ENCODE data around the gene NODAL. TPM values are rescaled to one million over a fixed set of nuclear protein-coding genes. Genes with fewer than 3 reads are reported as not detected.

NODAL gene
- total RNA-seq, 1 donor from 2014 or later: 0.09 TPM

DNA sequence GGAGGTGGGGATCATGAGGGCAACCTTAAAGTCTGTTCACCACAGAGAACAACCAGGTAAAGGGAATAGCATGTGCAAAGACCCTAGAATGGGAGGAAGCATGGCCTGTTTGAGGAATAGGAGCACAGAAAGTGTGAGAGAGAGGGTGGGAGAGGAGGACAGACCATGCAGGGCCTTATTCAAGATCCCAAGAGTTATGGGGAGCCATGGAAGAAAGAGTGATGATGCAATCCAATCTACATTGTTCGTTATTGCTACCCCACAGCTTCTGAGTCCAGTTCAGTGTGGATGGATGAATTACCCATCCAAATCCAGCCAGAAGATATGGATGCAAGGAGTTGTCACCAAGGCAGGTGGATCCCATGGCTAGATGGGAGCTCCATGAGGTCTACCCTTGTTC lies 45.3 kb downstream of the NODAL start:
- intact Hi-C loops (cut with micrococcal nuclease): no loop called here

DNA sequence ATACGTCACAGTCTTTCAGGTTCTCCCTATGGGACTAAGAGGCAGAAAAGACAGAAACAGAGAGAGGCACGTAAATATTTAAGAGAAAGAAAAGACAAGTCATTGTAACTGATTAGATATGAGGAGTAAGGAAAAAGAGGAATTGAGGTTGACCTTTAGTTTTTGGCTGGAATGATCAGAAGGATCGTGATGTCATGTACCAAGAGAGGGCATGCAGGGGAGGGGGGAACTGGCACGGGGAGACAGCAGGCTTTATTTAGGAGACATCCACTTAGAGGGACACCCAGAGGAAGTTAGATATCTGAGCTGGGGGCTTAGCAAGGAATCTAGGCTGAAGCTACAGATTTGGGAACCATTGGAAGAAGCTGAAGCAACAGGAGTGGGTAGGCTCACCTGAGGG lies 49.8 kb downstream of the NODAL start:
- intact Hi-C loops (cut with micrococcal nuclease): no loop called here

Other genes with a start within 250 kb of the NODAL start
- gene PPA1, start 208.3 kb downstream of the NODAL start, total RNA-seq: 190 and 194 TPM in 2 replicates
- gene NPFFR1, start 157.7 kb downstream of the NODAL start, total RNA-seq: not detected in 2 replicates
- 13.6 and 13.8 TPM in 2 replicates for gene LRRC20, start 59.1 kb downstream of the NODAL start, total RNA-seq
- 61.7 and 62.3 TPM in 2 replicates for gene EIF4EBP2, start 37.5 kb downstream of the NODAL start, total RNA-seq
- gene PALD1, start 37.1 kb upstream of the NODAL start, total RNA-seq: 1.1 and 1.2 TPM in 2 replicates
- 72.2 and 78.3 TPM in 2 replicates for gene PRF1, start 161.1 kb upstream of the NODAL start, total RNA-seq
- 0.02 TPM in 1 of 2 replicates, not detected in the other for gene ADAMTS14, start 230.8 kb upstream of the NODAL start, total RNA-seq

Data from T-helper 2 cell treated with Interferon-gamma antibody and Interleukin-4, amounts not matched to agents 100 ng/mL and 5 ng/mL, for 36 hours (primary cell).